ENCODE measurements around the gene ZBTB20.

DNA sequence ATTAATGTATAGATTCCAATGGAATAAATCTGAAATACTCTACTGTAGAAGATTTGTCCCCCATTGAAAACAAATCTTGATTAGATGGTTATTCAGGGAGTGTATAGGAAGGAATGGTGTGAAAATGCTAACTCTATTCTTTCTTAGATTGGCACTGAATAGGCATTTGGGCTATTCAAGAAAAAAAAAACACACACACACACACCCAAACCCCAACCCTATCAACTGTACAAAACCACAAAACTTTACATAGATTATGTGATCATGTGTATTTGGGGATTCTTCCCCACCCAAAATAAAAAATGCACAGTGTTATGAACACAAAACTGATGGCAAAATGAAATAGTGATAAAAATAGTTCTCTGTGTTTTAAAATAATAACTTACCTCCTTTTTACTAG lies 791.4 kb downstream of the ZBTB20 start:
- TF ChIP-seq, protein P1, sequence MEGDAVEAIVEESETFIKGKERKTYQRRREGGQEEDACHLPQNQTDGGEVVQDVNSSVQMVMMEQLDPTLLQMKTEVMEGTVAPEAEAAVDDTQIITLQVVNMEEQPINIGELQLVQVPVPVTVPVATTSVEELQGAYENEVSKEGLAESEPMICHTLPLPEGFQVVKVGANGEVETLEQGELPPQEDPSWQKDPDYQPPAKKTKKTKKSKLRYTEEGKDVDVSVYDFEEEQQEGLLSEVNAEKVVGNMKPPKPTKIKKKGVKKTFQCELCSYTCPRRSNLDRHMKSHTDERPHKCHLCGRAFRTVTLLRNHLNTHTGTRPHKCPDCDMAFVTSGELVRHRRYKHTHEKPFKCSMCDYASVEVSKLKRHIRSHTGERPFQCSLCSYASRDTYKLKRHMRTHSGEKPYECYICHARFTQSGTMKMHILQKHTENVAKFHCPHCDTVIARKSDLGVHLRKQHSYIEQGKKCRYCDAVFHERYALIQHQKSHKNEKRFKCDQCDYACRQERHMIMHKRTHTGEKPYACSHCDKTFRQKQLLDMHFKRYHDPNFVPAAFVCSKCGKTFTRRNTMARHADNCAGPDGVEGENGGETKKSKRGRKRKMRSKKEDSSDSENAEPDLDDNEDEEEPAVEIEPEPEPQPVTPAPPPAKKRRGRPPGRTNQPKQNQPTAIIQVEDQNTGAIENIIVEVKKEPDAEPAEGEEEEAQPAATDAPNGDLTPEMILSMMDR (IDR thresholded peaks at IDR 0.05; ENCODE audit: insufficient read depth, low read length, poor library complexity, severe bottlenecking): no peak
- TF ChIP-seq EZH2phosphoT487 (conservative IDR thresholded peaks at IDR 0.05; ENCODE audit: low read length): no peak

All from SU-DHL-6 (cell line).